Measurements from ENCODE around the gene NFATC1.
"Not testable (repeated sequence)": the region's sequence is repeated elsewhere in the genome, so short reads cannot be mapped to it uniquely, and the experiment has no call there.

Gene NFATC1

DNA sequence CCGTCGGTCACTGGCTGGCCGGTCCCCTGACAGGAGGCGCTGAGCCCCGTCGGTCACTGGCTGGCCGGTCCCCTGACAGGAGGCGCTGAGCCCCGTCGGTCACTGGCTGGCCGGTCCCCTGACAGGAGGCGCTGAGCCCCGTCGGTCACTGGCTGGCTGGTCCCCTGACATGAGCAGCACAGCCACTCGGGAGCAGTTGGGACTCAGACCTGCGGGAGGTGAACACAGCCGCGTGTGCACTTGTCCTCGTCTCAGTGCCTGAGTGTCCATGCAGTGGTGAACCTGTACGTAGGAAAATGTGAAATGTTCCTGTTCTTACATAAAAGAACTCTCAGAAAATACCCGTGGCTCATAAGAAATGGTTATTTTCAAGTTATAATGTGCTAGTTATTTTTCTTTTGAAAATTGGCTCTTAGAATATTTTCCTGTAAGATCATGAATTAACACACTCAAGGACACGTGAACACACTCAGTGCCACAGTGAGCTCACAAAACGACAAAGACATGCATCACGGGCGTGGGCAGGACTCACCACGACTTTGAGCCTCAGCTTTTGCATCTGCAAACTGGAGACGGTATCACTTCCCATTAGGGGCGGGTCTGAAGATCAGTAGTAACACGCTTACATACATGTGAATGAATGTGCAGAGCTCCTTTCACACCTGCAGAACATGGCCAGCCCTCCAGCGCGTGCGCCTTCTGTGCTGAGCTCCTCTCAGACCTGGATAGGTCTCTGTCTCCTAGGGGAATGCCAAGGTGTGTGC, 21.1 kb upstream of the NFATC1 start:
- no peak overlapping the region for H3K4me3 ChIP-seq (ENCODE audit: low read depth, low read length)
- no peak for DNase-seq (ENCODE audit: low read depth)
- TF ChIP-seq, protein P1, sequence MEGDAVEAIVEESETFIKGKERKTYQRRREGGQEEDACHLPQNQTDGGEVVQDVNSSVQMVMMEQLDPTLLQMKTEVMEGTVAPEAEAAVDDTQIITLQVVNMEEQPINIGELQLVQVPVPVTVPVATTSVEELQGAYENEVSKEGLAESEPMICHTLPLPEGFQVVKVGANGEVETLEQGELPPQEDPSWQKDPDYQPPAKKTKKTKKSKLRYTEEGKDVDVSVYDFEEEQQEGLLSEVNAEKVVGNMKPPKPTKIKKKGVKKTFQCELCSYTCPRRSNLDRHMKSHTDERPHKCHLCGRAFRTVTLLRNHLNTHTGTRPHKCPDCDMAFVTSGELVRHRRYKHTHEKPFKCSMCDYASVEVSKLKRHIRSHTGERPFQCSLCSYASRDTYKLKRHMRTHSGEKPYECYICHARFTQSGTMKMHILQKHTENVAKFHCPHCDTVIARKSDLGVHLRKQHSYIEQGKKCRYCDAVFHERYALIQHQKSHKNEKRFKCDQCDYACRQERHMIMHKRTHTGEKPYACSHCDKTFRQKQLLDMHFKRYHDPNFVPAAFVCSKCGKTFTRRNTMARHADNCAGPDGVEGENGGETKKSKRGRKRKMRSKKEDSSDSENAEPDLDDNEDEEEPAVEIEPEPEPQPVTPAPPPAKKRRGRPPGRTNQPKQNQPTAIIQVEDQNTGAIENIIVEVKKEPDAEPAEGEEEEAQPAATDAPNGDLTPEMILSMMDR (IDR thresholded peaks at IDR 0.05; ENCODE audit: control insufficient read depth, extremely low read depth, insufficient read depth), result no peak

DNA sequence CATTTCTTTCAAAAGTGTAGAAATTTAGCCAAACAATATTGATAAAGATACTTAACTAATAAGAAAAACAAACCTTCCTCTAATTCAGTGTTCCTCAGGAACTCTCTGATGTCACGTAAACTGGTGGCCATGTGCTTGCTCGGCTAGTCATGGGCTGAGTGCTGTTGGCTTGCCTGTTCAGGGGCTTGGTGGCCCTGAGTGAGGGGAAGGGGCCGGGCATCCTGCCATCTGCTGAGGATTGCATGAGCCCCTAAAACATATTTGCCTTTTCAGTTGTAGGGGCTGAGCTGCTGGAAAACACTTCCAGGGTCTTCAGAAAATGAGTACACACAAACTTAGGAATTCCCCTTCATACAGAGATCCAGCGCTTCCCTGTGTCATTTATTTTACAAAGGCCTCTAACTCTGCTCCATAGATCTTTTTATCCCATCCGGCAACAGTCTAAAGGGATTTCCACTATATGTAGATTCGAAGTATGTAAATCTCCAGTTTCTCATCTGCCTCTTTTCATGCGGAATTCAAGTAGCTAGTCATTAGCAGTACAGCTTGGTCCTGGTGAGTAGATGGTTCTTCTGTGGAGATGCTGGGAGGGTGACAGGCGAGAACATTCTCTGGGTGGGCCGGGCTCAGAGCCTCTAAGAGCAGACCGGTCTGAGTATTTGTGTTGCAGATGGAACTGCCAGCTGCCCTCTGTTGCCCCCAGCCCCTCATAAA, 20.1 kb upstream of the NFATC1 start:
- no peak for DNase-seq (ENCODE audit: low read depth)
- TF ChIP-seq, protein P1 (IDR thresholded peaks at IDR 0.05; ENCODE audit: control insufficient read depth, extremely low read depth, insufficient read depth), result no peak
- H3K4me3 ChIP-seq (ENCODE audit: low read depth, low read length), result no peak overlapping the region

DNA sequence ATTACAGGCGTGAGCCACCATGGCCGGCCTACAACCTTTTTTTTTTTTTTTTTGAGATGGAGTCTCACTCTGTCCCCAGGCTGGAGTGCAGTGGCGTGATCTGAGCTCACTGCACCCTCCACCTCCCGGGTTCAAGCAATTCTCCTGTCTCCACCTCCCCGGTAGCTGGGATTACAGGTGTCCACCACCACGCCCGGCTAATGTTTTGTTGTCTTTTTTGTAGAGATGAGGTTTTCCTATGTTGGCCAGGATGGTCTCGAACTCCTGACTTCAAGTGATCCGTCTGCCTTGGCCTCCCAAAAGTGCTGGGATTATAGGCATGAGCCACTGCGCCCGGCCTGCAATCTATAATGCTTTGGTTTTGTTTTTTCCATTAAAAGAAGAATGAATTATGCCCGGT, 19.1 kb upstream of the NFATC1 start:
- not testable (repeated sequence) for H3K4me3 ChIP-seq (ENCODE audit: low read depth, low read length); DNase-seq (ENCODE audit: low read depth)

DNA sequence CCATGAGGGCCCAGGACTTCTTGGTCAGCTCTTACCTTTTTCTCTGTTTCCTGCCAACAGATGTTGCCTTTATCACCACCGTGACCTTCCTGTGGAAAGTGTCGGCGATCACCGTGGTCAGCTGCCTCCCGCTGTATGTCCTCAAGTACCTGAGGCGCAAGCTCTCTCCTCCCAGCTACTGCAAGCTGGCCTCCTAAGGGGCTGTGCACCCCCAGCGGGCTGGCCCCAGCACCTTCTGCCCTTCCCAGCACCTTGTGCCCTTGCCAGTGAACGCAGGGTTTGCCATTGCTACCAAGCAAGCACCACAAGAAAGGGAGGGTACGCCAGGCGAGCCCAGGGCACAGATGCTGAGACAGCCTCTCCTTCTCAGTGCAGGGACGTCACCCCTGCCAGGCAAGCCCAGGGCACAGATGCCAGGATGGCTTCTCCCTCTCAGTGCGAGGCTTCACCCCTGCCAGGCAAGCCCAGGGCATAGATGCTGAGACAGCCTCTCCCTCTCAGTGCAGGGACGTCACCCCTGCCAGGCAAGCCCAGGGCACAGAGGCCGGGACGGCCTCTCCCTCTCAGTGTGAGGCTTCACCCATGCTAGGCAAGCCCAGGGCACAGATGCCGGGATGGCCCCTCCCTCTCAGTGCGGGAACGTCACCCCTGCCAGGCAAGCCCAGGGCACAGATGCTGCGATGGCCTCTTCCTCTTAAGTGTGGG, 18.4 kb upstream of the NFATC1 start:
- H3K4me3 ChIP-seq (ENCODE audit: low read depth, low read length), result no peak overlapping the region
- no peak for DNase-seq (ENCODE audit: low read depth)
- TF ChIP-seq, protein P1 (IDR thresholded peaks at IDR 0.05; ENCODE audit: control insufficient read depth, extremely low read depth, insufficient read depth), result no peak

DNA sequence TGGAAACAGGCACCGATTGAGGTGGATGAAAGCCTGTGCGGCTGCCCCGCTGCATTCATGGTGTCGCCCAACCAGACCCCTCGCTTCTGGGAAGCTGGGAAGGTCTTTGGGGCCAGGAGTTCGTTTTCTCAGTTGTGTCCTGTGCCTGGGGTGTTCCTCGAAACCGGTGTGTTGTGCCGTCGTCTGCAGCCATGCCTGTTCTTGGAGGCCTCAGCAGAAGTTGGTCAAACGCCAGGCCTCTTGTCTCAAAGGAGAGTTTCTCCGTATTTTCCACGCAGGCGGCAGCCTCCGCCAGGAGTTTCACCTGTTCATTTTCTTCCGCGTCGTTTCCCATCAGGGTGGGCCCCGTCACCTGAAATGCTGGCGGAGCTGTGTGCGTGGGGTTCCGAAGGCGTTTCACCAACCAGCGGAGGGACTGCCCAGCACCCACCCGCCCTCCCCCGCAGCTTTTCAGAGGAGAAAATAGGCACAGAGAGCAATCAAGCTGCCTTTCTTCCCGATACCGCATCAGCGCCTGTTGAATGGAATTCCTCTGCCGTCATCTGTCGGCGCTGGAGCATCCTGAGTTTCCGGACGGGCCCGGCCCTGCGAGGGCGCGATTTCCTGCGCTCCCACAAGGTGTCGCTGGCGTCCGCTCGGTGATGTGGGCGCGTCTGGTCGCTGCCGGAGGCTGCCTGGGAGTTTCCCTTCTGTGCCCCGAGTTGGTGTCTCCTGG, 17.0 kb upstream of the NFATC1 start:
- TF ChIP-seq, protein P1 (IDR thresholded peaks at IDR 0.05; ENCODE audit: control insufficient read depth, extremely low read depth, insufficient read depth), result peak; percentile 98
- H3K4me3 ChIP-seq (ENCODE audit: low read depth, low read length), result no peak overlapping the region
- no peak for DNase-seq (ENCODE audit: low read depth)

DNA sequence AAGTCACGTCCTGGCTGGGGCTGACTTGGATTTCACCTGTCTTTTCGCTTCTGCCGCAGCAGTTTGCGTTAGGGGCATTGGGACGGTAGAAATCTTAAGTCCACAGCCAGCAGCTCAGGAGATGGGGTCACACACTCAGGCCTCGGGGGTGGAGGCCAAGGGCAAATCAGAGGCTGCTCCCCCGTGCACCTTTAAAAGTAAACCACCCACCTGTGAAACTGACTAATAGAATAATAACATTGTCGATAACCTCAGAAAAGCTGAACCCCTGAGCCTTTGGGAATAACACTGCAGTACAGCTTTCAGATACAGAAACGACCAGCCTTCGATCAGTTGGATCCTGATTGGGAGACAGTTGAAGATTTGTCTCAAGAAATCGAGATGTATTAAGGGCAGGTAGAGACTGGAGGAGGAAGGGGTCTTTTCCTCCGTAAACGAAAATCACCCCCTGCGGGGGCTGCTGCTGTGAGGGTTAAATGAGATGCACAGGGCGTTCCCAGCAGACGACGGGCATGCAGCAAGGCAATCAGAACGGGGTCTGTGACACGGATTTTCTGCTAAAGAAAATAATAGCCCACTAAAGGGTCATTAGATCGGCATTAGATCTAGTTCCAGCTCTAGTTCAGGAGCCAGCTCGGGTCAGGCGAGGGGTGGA, 16.4 kb upstream of the NFATC1 start:
- no peak for DNase-seq (ENCODE audit: low read depth)
- no peak overlapping the region for H3K4me3 ChIP-seq (ENCODE audit: low read depth, low read length)
- TF ChIP-seq, protein P1 (IDR thresholded peaks at IDR 0.05; ENCODE audit: control insufficient read depth, extremely low read depth, insufficient read depth), result no peak
